ENCODE results near the gene ILF2. TPM values are rescaled to one million over a fixed set of nuclear protein-coding genes. Genes with fewer than 3 reads are reported as not detected.

ILF2 gene
- polyA plus RNA-seq, 1 of the 3 experiments (the other 2 are of a cell fraction) = 189 TPM

- ChIA-PET POLR2A (no interaction called here), CTCF (interaction anchor here (1.1 kb wide), 1 partner anchor 54 kb away, joined by 3 read pairs; no protein-coding TSS in a partner anchor)
- no peak overlapping the region for H3K9ac ChIP-seq
- no peaks in the 10 kb centered on the region for H4K20me1 ChIP-seq (ENCODE audit: insufficient read depth)
- no peak for DNase-seq
- H3K9me2 ChIP-seq = no peaks in the 10 kb centered on the region
- H3K4me2 ChIP-seq = no peak overlapping the region
- no peak overlapping the region for H3K4me3 ChIP-seq (ENCODE audit: low read depth in 2 of 2, low read length in 1 of 2)
- no peak for TF ChIP-seq IRF3 (IDR thresholded peaks at IDR 0.05; ENCODE audit: low read depth, low read length)
- TF ChIP-seq RAD21 (IDR thresholded peaks at IDR 0.05; ENCODE audit: low read length) = no peak
- no peak for TF ChIP-seq MXI1 (IDR thresholded peaks at IDR 0.05; ENCODE audit: low read depth, low read length)
- no peak for TF ChIP-seq RCOR1 (IDR thresholded peaks at IDR 0.05; ENCODE audit: low read length)
- no peak for TF ChIP-seq EP300 (IDR thresholded peaks at IDR 0.05; ENCODE audit: borderline replicate concordance in 1 of 2, low read depth in 1 of 2, low read length in 1 of 2)
- TF ChIP-seq FOSL2 (IDR thresholded peaks at IDR 0.05; ENCODE audit: borderline replicate concordance, low read depth) = no peak
- TF ChIP-seq CHD2 (IDR thresholded peaks at IDR 0.05; ENCODE audit: low read length, partially characterized antibody) = no peak
- no peak for TF ChIP-seq GABPA (IDR thresholded peaks at IDR 0.05; ENCODE audit: low read depth)
- no peak for TF ChIP-seq TEAD4 (IDR thresholded peaks at IDR 0.05; ENCODE audit: borderline replicate concordance, insufficient read depth)
- TF ChIP-seq MEF2A (IDR thresholded peaks at IDR 0.05; ENCODE audit: borderline replicate concordance, low read depth) = no peak
- TF ChIP-seq NRF1 (IDR thresholded peaks at IDR 0.05; ENCODE audit: low read depth, low read length) = no peak
- no peak for TF ChIP-seq RXRA (IDR thresholded peaks at IDR 0.05; ENCODE audit: borderline replicate concordance, low read depth)
- no peak for TF ChIP-seq FOXM1 (IDR thresholded peaks at IDR 0.05; ENCODE audit: low read depth)
- TF ChIP-seq POLR2AphosphoS5 (IDR thresholded peaks at IDR 0.05; ENCODE audit: low read depth, low read length) = no peak
- TF ChIP-seq MAX (IDR thresholded peaks at IDR 0.05; ENCODE audit: low read depth) = no peak
- no peaks in the 10 kb centered on the region; the same call in 1 of the 2 replicates for H3K27me3 ChIP-seq (ENCODE audit: insufficient read depth)
- no peak overlapping the region for H3K27ac ChIP-seq (ENCODE audit: low read depth in 2 of 2, low read length in 1 of 2)
- no peaks in the 10 kb centered on the region for H3K79me2 ChIP-seq (ENCODE audit: insufficient read depth)
- H3F3A ChIP-seq (replicated peaks; ENCODE audit: insufficient read depth) = peaks cover 3% of the 10 kb centered on the region
- no peaks in the 10 kb centered on the region for H3K4me1 ChIP-seq (ENCODE audit: control insufficient read depth in 1 of 2, insufficient read depth in 2 of 2, low read depth in 1 of 2, low read length in 1 of 2)
- no peaks in the 10 kb centered on the region for H3K9me3 ChIP-seq
- WGBS (ENCODE audit: low lambda C conversion rate) = 51% methylated on average over 7 of the region's 7 CpGs
- no peaks in the 10 kb centered on the region for H3K36me3 ChIP-seq (replicated peaks in 1 of 2; ENCODE audit: control insufficient read depth in 1 of 2, insufficient read depth in 2 of 2, low read length in 1 of 2)
- H2AFZ ChIP-seq (ENCODE audit: low read depth) = no peak overlapping the region
These were observed 40.2 kb upstream of the ILF2 start for GRCh38 chr1:153711026-153711425.

- Histone ChIP-seq H3K9me3 (no peaks in the 10 kb centered on the region), H3K36me3 (replicated peaks in 1 of 2; ENCODE audit: control insufficient read depth in 1 of 2, insufficient read depth in 2 of 2, low read length in 1 of 2) (no peaks in the 10 kb centered on the region), H3K27ac (ENCODE audit: low read depth in 2 of 2, low read length in 1 of 2) (no peak overlapping the region), H4K20me1 (ENCODE audit: insufficient read depth) (no peaks in the 10 kb centered on the region), H3K4me1 (ENCODE audit: control insufficient read depth in 1 of 2, insufficient read depth in 2 of 2, low read depth in 1 of 2, low read length in 1 of 2) (no peaks in the 10 kb centered on the region), H3K79me2 (ENCODE audit: insufficient read depth) (no peaks in the 10 kb centered on the region), H3K9me2 (no peaks in the 10 kb centered on the region), H3K4me2 (no peak overlapping the region), H3F3A (replicated peaks; ENCODE audit: insufficient read depth) (peaks cover 3% of the 10 kb centered on the region), H3K4me3 (ENCODE audit: low read depth in 2 of 2, low read length in 1 of 2) (no peak overlapping the region), H2AFZ (ENCODE audit: low read depth) (no peak overlapping the region), H3K27me3 (ENCODE audit: insufficient read depth) (no peaks in the 10 kb centered on the region), H3K9ac (no peak overlapping the region)
- DNase-seq = no peak
- WGBS (ENCODE audit: low lambda C conversion rate) = 91% methylated on average over 9 of the region's 9 CpGs
- ChIA-PET CTCF (interaction anchor here (0.6 to 1.2 kb wide), 5 partner anchors 43 to 282 kb away, joined by 3 to 4 read pairs (median 3); no protein-coding TSS in a partner anchor), POLR2A (no interaction called here)
- no peak for TF ChIP-seq GABPA (IDR thresholded peaks at IDR 0.05; ENCODE audit: low read depth)
- no peak for TF ChIP-seq FOXJ3 (CRISPR knock-in tag; IDR thresholded peaks at IDR 0.05)
- no peak for TF ChIP-seq USF1 (IDR thresholded peaks at IDR 0.05; ENCODE audit: borderline replicate concordance, low read depth)
- TF ChIP-seq NRF1 (IDR thresholded peaks at IDR 0.05; ENCODE audit: low read depth, low read length) = no peak
- no peak for TF ChIP-seq RXRA (IDR thresholded peaks at IDR 0.05; ENCODE audit: borderline replicate concordance, low read depth)
- TF ChIP-seq NFIC (IDR thresholded peaks at IDR 0.05; ENCODE audit: borderline replicate concordance) = no peak
- TF ChIP-seq TCF12 (IDR thresholded peaks at IDR 0.05) = no peak
- no peak for TF ChIP-seq PBX3 (IDR thresholded peaks at IDR 0.05)
- no peak for TF ChIP-seq SIN3A (IDR thresholded peaks at IDR 0.05; ENCODE audit: borderline replicate concordance, low read depth, low read length)
- TF ChIP-seq, protein P1, sequence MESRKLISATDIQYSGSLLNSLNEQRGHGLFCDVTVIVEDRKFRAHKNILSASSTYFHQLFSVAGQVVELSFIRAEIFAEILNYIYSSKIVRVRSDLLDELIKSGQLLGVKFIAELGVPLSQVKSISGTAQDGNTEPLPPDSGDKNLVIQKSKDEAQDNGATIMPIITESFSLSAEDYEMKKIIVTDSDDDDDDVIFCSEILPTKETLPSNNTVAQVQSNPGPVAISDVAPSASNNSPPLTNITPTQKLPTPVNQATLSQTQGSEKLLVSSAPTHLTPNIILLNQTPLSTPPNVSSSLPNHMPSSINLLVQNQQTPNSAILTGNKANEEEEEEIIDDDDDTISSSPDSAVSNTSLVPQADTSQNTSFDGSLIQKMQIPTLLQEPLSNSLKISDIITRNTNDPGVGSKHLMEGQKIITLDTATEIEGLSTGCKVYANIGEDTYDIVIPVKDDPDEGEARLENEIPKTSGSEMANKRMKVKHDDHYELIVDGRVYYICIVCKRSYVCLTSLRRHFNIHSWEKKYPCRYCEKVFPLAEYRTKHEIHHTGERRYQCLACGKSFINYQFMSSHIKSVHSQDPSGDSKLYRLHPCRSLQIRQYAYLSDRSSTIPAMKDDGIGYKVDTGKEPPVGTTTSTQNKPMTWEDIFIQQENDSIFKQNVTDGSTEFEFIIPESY (IDR thresholded peaks at IDR 0.05; ENCODE audit: borderline replicate concordance, low read depth) = no peak
- no peak for TF ChIP-seq SMC3 (IDR thresholded peaks at IDR 0.05; ENCODE audit: low read depth, low read length)
- no peak for TF ChIP-seq CHD2 (IDR thresholded peaks at IDR 0.05; ENCODE audit: low read length, partially characterized antibody)
- TF ChIP-seq RCOR1 (IDR thresholded peaks at IDR 0.05; ENCODE audit: low read length) = no peak
- TF ChIP-seq POLR2AphosphoS5 (IDR thresholded peaks at IDR 0.05; ENCODE audit: low read depth, low read length) = no peak
- no peak for TF ChIP-seq MEF2A (IDR thresholded peaks at IDR 0.05; ENCODE audit: borderline replicate concordance, low read depth)
- no peak for TF ChIP-seq FOXM1 (IDR thresholded peaks at IDR 0.05; ENCODE audit: low read depth)
- no peak for TF ChIP-seq RFX5 (IDR thresholded peaks at IDR 0.05; ENCODE audit: low read length)
- TF ChIP-seq RAD21 (IDR thresholded peaks at IDR 0.05; ENCODE audit: low read length) = no peak
These were observed 34.7 kb upstream of the ILF2 start for GRCh38 chr1:153705484-153705883.

All from SK-N-SH (cell line).